ENCODE data around the gene CD151.

GRCh38 chr11:791658-792534 lies 40.9 kb upstream of the CD151 start:
- no peak for TF ChIP-seq CTCF (conservative IDR thresholded peaks at IDR 0.05; ENCODE audit: low read depth, low read length)
- no peak for TF ChIP-seq EZH2 (IDR thresholded peaks at IDR 0.05; ENCODE audit: borderline replicate concordance, low read depth, low read length, poor library complexity, severe bottlenecking)
